ENCODE results near the gene FGF6. TPM values are rescaled to one million over a fixed set of nuclear protein-coding genes. Genes with fewer than 3 reads are reported as not detected.

FGF6 gene
- total RNA-seq, 2 experiments from 2014 or later, result not detected

Other genes starting within 250 kb of the FGF6 start
- 100 to 1,000 TPM; 749 TPM for gene CCND2, start 172.1 kb downstream of the FGF6 start, total RNA-seq
- 10 to 100 TPM; 14.0 to 15.8 TPM for gene TIGAR, start 124.6 kb downstream of the FGF6 start, total RNA-seq
- gene FGF23, start 66.1 kb downstream of the FGF6 start, total RNA-seq, result not detected
- gene RAD51AP1, start 93.1 kb upstream of the FGF6 start, total RNA-seq, result 10 to 100 TPM; 52.4 to 52.7 TPM
- 10 to 100 TPM; 38.1 to 40.1 TPM for gene DYRK4, start 116.4 kb upstream of the FGF6 start, total RNA-seq
- gene AKAP3, start 203.2 kb upstream of the FGF6 start, total RNA-seq, result 1 to 10 TPM; 2.1 to 2.7 TPM
- gene NDUFA9, start 203.3 kb upstream of the FGF6 start, total RNA-seq, result 100 to 1,000 TPM; 148 to 150 TPM

All from activated naive CD8-positive, alpha-beta T cell treated with anti-CD3 and anti-CD28 coated beads for 36 hours (primary cell).